Liver (tissue), 9 donors: ENCODE results near the gene TBK1. TPM values are rescaled to one million over a fixed set of nuclear protein-coding genes. Genes with fewer than 3 reads are reported as not detected.

Experiments
- DNase-seq: peaks from one replicate; pipeline ENCODE4 v3.0.0-alpha.2; 2017; ENCODE audit warnings: low spot score
- H3K27ac ChIP-seq, 2 donors: one replicate each; pipeline ENCODE4 v1.7.0; 2013; ENCODE audit warnings: inconsistent platforms in 2 of 2, low read length in 2 of 2, control low read depth in 1 of 2, low read depth in 1 of 2, mild to moderate bottlenecking in 1 of 2
- H3K27me3 ChIP-seq, 4 donors: one replicate each; pipeline versions ENCODE4 v1.6.1 to v1.7.0; 2013; ENCODE audit warnings: low read length in 3 of 4, inconsistent platforms in 1 of 4, mild to moderate bottlenecking in 1 of 4, moderate library complexity in 1 of 4; ENCODE audit not compliant: control insufficient read depth in 4 of 4, insufficient read depth in 4 of 4
- H3K36me3 ChIP-seq, 4 donors: one replicate each; pipeline versions ENCODE4 v1.6.1 to v1.7.0; 2013; ENCODE audit warnings: low read length in 3 of 4, mild to moderate bottlenecking in 3 of 4, low read depth in 1 of 4, moderate library complexity in 1 of 4; ENCODE audit not compliant: control insufficient read depth in 4 of 4, insufficient read depth in 3 of 4
- H3K4me1 ChIP-seq, 4 donors: one replicate each; pipeline versions ENCODE4 v1.6.1 to v1.7.0; 2013; ENCODE audit warnings: low read length in 3 of 4, mild to moderate bottlenecking in 3 of 4, moderate library complexity in 1 of 4; ENCODE audit not compliant: control insufficient read depth in 4 of 4, insufficient read depth in 4 of 4
- H3K4me3 ChIP-seq, 3 donors: one replicate each; pipeline versions ENCODE4 v1.6.1 to v1.7.0; 2013; ENCODE audit warnings: low read length in 3 of 3, control low read depth in 1 of 3, low read depth in 1 of 3, mild to moderate bottlenecking in 1 of 3
- H3K9ac ChIP-seq, 2 donors: one replicate each; pipeline ENCODE4 v1.7.0; 2013; ENCODE audit warnings: low read length in 2 of 2, mild to moderate bottlenecking in 2 of 2, moderate library complexity in 2 of 2, control low read depth in 1 of 2, low read depth in 1 of 2
- H3K9me3 ChIP-seq, 4 donors: one replicate each; pipeline versions ENCODE4 v1.6.1 to v1.7.0; 2013; ENCODE audit warnings: low read length in 3 of 4; ENCODE audit not compliant: control insufficient read depth in 4 of 4
- ATF3 ChIP-seq: IDR thresholded peaks from 2 replicates; pipeline ENCODE4 v1.6.1; 2016; ENCODE audit warnings: antibody characterized with exemption
- CTCF ChIP-seq: fragments of 150-350 bp; IDR thresholded peaks from 2 replicates; pipeline ENCODE4 v1.5.1; 2017; ENCODE audit warnings: improper control_type of control experiment, low read depth, low read length; ENCODE audit not compliant: missing input control
- EGR1 ChIP-seq, 2 donors: IDR thresholded peaks; 2 replicates each; pipeline ENCODE4 v1.6.1; 2016 to 2018; ENCODE audit warnings: antibody characterized with exemption in 2 of 2, low read depth in 2 of 2
- FOXA1 ChIP-seq: IDR thresholded peaks from 2 replicates; pipeline ENCODE4 v1.6.1; 2016; ENCODE audit warnings: antibody characterized with exemption
- FOXA2 ChIP-seq: IDR thresholded peaks from 2 replicates; pipeline ENCODE4 v1.6.1; 2016; ENCODE audit warnings: antibody characterized with exemption
- HNF4A ChIP-seq, 2 donors: conservative IDR thresholded peaks; 2 replicates each; pipeline ENCODE4 v1.6.1; 2016; ENCODE audit warnings: antibody characterized with exemption in 2 of 2, mild to moderate bottlenecking in 2 of 2
- JUND ChIP-seq, 2 donors: IDR thresholded peaks; 2 replicates each; pipeline ENCODE4 v1.6.1; 2016; ENCODE audit warnings: antibody characterized with exemption in 2 of 2
- MAX ChIP-seq: IDR thresholded peaks from 2 replicates; pipeline ENCODE4 v1.6.1; 2016; ENCODE audit warnings: antibody characterized with exemption
- NR2F2 ChIP-seq: IDR thresholded peaks from 2 replicates; pipeline ENCODE4 v1.6.1; 2016; ENCODE audit warnings: antibody characterized with exemption
- RAD21 ChIP-seq, 2 donors: IDR thresholded peaks; 2 replicates each; pipeline ENCODE4 v1.6.1; 2016; ENCODE audit warnings: antibody characterized with exemption in 2 of 2, mild to moderate bottlenecking in 2 of 2
- REST ChIP-seq: IDR thresholded peaks from 2 replicates; pipeline ENCODE4 v1.6.1; 2016; ENCODE audit warnings: antibody characterized with exemption, mild to moderate bottlenecking
- RXRA ChIP-seq, 2 donors: IDR thresholded peaks; 2 replicates each; pipeline ENCODE4 v1.6.1; 2017 to 2018; ENCODE audit warnings: antibody characterized with exemption in 2 of 2, mild to moderate bottlenecking in 1 of 2
- SP1 ChIP-seq: IDR thresholded peaks from 2 replicates; pipeline ENCODE4 v1.6.1; 2018; ENCODE audit warnings: antibody characterized with exemption, mild to moderate bottlenecking
- TAF1 ChIP-seq: conservative IDR thresholded peaks from 2 replicates; pipeline ENCODE4 v1.6.1; 2016; ENCODE audit warnings: antibody characterized with exemption, mild to moderate bottlenecking
- YY1 ChIP-seq: IDR thresholded peaks from 2 replicates; pipeline ENCODE4 v1.6.1; 2016; ENCODE audit warnings: antibody characterized with exemption, mild to moderate bottlenecking
- ZBTB33 ChIP-seq: IDR thresholded peaks from 2 replicates; pipeline ENCODE4 v1.6.1; 2016; ENCODE audit warnings: antibody characterized with exemption
- WGBS: extraction: QIAGEN DNeasy Blood & Tissue Kit; methylation state at CpG from one replicate; pipeline ENCODE4 v1.1.7; 2013; 5-methylcytosine and 5-hydroxymethylcytosine counted together
- polyA plus RNA-seq, 2 donors: library from polyadenylated mRNA; stranded (reverse) in 1 of 2; unstranded in 1 of 2; fragments of 200-250 nt in 1 of 2; fragments of >200 nt in 1 of 2; fragmentation: Nextera tagmentation in 1 of 2; extraction: Ambion mirVana in 1 of 2; gene quantifications; one replicate each; pipeline versions ENCODE4 v1.2.1 to v1.2.3, GENCODE V29; 2013 to 2015
- total RNA-seq, 2 donors: library from RNA; depleted of rRNA; stranded (reverse); fragments of >200 nt; gene quantifications; one replicate each; pipeline ENCODE4 v1.2.3, GENCODE V29; 2014
- donor health status: healthy.
- donor health status: healthy.
- donor health status: healthy.
- donor health status: healthy.
- donor health status: healthy.

TBK1 gene
- total and polyA plus RNA-seq, 4 donors, result 7.6 to 20.7 (median 13.9) TPM

- H3K9ac ChIP-seq, result no peak overlapping the region
- no peaks in the 10 kb centered on the region for H3K9me3 ChIP-seq
- no peaks in the 10 kb centered on the region for H3K4me1 ChIP-seq
- TF ChIP-seq FOXA2 (no peak), ZBTB33 (no peak), JUND (IDR thresholded peaks at IDR 0.05) (no peak), TAF1 (no peak), RXRA (IDR thresholded peaks at IDR 0.05) (no peak), NR2F2 (no peak), CTCF (no peak), HNF4A (conservative IDR thresholded peaks at IDR 0.05) (no peak), FOXA1 (no peak)
- DNase-seq, result no peak
- H3K36me3 ChIP-seq, result no peaks in the 10 kb centered on the region
- no peaks in the 10 kb centered on the region for H3K27me3 ChIP-seq
- no peak overlapping the region for H3K27ac ChIP-seq
- WGBS, result 94% methylated on average over 11 of the region's 11 CpGs
- H3K4me3 ChIP-seq, result no peak overlapping the region
These were observed 80.9 kb downstream of the TBK1 start for GRCh38 chr12:64532734-64533351.

GRCh38 chr12:64534672-64535199 is 82.8 kb downstream of the TBK1 start:
- Histone ChIP-seq H3K4me1 (no peaks in the 10 kb centered on the region), H3K27me3 (no peaks in the 10 kb centered on the region), H3K9ac (no peak overlapping the region), H3K36me3 (no peaks in the 10 kb centered on the region), H3K4me3 (no peak overlapping the region), H3K9me3 (no peaks in the 10 kb centered on the region), H3K27ac (no peak overlapping the region)
- TF ChIP-seq YY1 (no peak), MAX (no peak), JUND (IDR thresholded peaks at IDR 0.05) (no peak), RXRA (IDR thresholded peaks at IDR 0.05) (no peak), ATF3 (no peak), CTCF (no peak), TAF1 (no peak), FOXA1 (no peak), REST (no peak), HNF4A (conservative IDR thresholded peaks at IDR 0.05) (no peak), RAD21 (IDR thresholded peaks at IDR 0.05) (no peak), SP1 (no peak), ZBTB33 (no peak), EGR1 (IDR thresholded peaks at IDR 0.05; ENCODE audit: low read depth in 2 of 2) (no peak)
- 75% methylated on average over 6 of the region's 6 CpGs for WGBS
- DNase-seq, result no peak
